Hematopoietic multipotent progenitor cell treated with erythropoietin and hydrocortisone succinate and interleukin-3 and kit ligand, for 17 days (in vitro differentiated cells): ENCODE data around the gene CCDC172.

Source experiments
- DNase-seq: peaks from one replicate; pipeline ENCODE4 v3.0.0-alpha.2; 2015; ENCODE audit warnings: low spot score

The CCDC172 gene, protein sequence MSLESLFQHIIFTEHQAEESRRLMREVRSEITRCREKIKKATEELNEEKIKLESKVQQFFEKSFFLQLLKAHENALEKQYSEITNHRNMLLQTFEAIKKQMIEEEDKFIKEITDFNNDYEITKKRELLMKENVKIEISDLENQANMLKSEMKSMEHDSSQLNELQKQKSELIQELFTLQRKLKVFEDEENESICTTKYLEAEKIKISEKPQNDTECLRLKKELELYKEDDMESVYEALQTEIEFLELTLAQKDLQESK

DNA sequence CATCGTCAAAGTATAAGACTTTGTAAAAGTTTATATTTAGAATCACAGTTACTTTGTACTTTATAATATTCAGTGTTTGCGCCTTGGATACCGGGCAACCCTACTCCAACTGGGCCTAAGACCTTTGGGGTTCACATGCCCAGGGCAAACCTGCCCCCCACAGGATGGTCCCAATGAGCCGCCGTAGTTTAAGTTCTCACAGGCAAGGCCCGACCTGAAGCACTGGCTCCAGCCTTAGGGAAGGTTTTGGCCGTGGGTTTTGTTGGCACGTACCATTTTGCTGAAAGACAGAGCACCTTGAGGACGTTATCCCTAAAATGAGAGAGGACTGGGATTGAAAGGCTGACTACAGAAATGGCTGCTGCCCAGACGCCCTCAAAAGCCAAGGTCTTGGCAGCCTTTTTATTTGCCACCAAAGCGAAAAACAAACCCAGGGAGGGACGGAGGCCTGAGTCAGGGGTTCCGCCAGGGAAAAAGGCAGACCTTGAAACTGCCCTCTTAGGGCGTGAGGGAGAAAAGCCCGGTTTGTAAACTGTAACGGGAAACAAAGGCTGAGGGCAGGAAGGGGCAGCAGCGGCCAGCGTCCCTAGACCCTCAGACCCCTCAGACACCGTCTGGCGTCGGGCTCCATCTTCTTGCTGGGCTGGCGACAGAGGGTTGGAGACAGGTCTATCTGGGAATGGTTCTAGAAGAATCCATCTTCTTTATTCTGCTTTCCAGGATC, at the start of gene CCDC172:
Gene CCDC172 (plus strand): TSS at position 222 of the 724 bp plus-strand sequence. CDS start 564 bp downstream, outside the sequence.
- no peak for DNase-seq

DNA sequence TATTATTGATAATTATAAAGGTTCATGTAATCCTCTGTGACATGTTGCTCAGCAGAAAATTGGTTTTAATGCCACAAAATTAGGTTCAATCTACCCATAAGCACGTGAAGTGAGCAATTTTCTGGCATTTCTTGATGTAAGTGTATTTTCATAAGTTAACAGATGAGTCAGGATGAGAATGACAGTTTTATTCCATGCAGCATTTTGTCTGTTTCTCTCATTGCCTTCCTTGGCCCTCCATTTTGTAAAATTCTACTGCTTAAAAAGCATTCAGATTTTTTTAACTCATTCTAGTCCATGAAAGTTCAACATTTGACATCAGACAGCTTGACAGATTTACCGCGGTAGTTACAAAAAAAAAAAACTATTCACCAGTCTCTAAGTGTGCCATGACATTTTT, 47.3 kb upstream of the CCDC172 start:
- no peak for DNase-seq

DNA sequence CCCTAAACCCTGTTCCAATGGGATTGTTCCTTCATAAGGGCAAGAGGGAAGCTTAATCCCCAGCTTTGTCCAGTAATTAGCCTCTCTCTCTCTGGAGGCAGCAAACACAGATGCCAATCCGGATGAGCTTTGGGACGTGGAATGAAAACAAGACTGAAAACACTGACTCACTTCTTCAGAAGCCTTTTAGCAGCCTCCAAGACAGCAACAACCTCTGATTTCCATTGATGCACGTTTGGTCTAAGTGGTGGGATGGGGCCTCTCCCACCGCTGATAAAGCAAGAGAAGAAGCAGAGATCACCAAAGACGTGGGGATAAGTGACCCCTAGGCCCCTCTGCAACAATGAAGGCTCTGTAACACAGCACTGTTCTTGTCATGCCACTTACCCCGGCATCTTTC, 45.4 kb upstream of the CCDC172 start:
- DNase-seq = no peak

DNA sequence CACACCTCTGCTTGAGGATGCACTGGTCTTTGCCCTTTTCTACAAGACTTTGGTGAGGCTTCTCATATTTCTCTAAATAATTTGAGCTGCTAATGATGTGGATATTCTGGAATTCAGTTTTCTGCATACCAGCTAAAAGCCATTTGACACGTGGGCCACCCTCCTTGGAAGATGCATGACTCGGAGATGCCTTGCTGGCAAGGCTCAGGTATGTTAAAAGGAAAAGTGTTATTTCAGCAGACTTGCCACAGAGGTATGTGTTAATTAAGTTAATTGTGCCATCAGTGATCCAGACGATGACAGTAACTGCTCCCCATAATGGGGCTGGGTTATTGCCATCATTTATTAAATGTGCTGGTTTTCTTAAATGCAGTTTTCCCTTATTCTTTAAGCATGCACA, 42.5 kb upstream of the CCDC172 start:
- DNase-seq = no peak

DNA sequence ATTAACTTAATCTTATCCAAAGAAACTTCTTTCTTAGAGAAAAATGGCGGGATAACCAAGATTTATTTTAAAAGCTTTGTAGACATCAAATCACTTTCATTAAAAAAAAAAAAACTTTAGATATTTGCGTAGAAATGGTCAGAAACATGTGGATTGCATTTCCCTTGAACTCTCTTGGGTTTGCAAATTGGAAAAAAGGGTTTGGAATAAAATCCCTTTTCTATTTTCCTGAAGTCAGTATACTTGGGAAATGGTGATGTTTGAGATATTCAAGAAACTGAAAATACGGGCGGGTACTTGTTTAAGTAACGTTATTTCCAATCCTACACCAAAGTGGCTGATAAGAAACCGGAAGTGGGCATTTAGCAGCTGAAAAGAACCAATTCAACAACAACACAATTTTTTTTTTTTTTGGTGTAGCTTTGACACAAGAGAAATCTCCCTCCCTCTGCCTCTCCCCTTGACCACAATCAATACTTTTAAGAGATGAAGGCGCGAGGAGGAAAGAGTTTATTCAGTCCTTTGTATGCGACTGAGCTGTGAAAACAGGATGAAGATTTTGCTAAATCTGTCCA, 37.5 kb upstream of the CCDC172 start:
- no peak for DNase-seq

DNA sequence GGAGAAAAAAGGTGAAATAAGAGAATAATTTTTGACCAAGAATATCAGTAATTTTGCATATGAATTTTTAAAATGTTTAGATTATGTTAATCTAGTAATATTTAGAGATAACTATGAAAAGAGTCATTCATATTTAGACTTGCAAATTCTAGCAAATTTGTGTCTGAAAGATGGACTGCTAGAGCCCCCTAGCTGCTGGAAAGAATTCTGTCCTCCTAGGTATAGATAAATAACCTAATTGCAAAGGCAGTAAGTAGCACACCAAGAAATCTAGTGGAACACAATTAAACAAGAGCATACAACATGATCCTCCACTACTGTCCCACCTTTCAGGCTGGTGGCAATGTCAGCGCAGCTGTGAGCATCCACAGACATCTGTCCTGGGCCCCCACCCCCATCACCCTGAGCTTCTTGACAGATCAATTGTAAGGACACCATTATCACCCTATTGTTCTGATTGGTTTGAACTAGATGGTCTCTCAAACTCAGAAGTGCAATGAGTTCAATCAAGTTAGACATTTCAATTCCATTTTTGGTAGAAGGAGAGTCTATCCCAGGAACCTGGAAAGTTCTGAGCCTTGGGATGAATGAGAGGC, 36.2 kb upstream of the CCDC172 start:
- DNase-seq = no peak

DNA sequence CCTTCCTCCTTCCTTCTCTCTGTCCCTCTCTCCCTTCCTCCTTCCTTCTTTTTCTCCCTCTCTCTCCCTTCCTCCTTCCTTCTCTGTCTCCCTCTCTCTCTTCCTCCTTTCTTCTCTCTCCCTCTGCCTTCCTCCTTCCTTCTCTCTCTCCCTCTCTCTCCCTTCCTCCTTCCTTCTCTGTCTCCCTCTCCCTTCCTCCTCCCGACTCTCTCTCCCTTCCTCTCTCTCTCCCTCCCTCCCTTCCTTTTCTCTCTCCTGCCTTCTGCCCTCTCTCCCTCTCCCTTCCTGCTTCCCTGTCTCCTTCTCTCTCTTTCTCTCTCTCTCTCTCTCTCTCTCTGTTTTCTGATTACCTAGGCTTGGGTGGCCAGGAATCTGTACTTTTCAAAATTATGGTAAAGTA, 34.6 kb upstream of the CCDC172 start:
- no peak for DNase-seq

DNA sequence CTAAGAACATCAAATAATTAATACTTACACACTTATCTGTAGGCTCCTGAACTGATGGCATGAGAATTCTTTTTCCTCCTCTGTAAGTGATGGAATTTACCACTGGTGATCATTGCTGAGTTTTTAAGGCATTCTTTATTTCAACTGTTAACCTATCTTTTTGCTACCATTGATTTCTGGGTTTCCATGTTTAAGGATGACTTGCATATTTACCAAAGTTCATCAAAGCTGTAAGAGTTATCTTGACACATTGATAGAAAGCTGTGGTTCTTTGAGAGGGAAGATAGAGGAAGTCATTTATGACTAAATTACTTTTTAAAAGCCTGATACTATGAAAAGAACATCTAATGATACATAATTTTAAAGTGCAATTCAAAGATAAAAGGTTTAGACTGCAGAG, 31.8 kb upstream of the CCDC172 start:
- DNase-seq = no peak

DNA sequence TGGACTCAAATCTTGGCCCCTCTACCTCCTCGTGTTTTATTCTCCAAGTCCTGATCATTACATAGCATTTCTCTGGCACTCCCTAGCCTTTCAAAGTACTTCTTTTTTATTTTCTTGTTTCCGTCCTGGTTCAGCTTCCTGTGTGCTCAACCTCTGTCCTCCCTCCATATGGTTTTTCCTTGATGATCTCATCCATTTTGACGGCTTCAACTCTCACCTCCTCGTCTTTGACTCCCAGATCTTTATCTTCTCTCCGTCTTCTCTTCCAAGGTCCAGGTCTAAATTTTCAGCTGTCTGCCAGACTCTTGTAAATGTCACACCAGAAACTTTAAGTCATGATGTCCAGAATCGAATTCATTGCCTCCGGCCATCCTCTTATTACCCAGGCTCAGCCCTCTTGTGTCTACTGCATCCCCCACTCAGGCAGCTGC, 27.9 kb upstream of the CCDC172 start:
- DNase-seq = no peak

DNA sequence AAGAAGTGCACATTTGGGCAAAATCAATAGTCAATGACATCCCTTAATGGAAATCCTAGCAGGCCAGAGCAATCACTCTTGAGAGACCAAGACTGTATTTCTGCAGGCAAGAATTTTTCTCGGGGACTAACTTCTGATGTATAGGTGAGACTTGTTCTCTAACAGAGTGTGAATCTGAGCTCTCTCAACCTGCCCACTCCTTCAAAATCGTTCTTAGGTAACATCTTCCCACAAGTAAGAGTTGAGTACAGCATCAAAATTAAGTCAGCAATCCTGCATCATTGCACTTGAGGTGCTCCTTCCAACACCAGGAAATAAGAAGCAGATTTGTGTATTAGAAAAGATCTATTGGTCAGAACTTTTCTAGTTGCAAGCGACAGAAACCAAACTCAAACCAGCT, 25.7 kb upstream of the CCDC172 start:
- DNase-seq = no peak

DNA sequence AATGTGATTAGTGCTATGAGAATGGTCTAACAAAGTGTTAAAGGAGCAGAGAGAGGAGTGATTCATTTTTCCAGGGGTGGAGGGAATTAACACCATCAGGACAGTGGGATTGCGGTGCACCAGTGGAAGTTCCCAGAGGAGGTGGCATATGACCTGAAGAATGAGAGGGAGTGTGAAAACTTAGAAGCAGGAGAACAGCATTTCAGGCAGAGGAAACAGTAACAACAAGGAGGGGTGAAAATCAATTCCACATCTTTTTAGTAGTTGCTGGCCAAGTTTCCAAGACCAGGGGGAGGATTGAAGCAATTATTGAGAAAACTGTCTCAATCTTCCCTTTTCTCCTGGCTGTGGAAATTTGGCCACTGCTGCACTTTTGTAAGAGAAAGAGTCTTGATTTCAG, 23.7 kb upstream of the CCDC172 start:
- no peak for DNase-seq

DNA sequence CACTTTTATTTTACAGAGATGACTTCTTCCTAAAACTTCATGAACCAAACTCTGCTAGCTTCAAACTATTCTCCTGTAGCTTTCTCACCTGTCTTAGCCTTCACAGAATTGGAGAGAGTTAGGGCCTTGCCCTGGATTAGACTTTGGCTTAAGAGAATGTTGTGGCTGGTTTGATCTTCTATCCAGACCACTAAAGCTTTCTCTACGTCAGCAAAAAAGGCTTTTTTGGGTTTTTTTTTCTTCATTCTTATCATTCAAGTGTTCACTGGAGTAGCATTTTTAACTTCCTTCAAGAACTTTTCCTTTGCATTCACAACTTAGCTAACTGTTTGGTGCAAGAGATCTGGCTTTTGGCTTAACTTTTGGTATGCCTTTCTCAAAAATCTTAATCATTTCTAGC, 19.3 kb upstream of the CCDC172 start:
- DNase-seq = no peak

DNA sequence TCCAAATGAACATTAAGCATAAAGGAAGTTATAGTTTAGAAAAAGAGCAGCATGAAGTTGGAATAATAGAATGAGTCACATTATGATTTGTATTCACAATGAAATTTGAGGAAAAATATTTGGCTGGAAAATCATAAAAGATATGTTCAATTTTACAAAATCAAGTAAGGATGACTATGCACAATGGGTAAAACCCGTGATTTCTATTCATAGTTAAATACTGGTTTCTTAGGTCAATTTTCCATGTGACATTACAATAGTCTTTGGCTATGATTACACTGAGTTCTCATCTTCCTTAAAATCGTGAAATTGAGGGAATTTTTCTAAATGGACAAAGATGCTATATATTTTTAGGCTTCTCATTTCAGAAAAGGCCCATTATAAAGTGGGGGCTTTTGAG, 17.4 kb upstream of the CCDC172 start:
- no peak for DNase-seq

DNA sequence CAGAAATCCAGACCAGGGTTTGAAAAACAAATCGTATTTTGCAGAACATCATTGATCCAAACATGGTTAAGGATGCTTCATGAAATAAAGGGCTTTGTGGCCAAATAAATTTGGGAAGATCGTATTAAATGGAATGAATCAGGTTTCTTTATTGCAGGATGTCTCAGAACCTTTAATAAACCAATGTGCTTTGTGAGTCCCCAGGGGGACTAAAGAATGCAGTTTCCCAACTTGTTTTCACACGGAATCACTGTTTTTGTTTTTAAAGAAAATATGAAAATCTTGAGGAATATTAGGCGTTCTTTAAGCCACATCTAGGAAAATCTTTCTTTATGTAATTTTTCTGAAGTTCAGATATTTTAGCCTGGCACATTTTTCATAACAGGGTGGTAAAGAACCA, 16.8 kb upstream of the CCDC172 start:
- no peak for DNase-seq

DNA sequence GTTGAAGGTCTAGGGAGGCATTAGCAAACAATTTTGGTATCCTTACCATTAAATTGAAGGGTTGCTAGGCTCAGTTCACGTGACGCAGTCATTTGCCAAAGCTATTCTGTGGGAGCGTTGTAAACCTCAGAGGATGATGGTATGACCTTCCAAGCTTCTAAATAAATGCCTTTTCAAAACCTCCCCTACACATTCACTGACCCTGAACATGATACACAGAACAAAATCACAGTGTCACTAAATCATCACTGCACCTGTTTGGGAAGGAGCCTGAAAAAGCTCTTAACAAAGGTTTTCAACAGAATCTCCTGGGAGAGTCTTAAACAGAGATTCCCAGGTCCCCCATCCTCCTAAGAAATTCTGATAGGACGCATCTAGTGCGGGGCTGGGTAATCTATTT, 13.2 kb upstream of the CCDC172 start:
- DNase-seq = no peak

DNA sequence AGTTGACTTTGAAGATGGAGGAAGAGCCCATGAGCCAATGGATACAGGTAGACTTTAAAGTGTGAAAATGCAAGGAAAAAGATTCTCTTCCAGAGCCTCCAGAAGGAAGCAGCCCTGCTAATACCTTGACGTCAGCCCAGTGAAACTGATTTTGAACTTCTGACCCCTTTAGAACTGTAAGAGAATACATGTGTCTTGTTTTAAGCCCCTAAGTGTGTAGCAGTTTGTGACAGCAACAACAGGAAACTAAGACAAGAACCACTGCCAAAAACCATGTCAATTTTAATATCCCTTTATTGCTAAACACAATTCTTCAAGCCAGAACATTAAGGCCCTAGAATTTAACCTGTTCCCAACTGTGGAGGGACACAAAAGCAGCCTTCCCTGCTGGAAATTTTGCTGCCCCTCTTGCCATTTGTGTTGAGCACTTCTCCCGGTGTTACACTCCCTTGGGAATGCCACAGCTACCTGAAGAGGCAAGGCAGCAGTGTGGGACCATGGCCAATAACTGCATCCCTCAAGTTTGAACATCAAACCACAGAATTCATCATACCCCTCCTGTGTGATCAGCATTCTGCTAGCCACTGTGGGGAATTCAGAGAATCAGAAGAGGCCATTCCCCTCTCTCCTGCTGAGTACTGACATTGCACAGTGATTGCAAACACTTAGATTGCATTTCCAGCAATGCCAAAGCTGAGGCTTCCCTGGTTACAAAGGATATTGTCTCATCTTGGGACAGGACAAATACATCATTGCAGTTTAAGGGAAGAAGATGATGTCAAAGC, 12.3 kb upstream of the CCDC172 start:
- DNase-seq = no peak

DNA sequence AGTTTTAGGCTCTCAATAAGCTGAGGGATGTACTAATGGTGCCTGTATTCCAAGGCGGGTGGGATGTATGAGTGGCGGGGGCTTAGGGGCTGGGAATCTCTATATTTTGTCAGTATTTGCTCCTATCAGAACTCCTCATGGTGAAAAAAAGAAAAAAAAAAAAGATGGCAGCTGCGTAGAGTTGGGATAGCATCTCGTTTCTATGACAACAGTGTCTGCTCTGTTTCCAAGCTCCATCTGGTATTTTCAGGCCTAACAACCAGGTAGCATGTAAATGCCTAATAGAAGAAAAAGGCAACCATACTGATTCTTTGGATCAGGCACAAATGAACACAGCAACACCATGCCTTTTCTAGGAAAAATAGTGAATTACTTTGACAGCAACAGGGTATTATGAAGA, 11.7 kb upstream of the CCDC172 start:
- DNase-seq = no peak

DNA sequence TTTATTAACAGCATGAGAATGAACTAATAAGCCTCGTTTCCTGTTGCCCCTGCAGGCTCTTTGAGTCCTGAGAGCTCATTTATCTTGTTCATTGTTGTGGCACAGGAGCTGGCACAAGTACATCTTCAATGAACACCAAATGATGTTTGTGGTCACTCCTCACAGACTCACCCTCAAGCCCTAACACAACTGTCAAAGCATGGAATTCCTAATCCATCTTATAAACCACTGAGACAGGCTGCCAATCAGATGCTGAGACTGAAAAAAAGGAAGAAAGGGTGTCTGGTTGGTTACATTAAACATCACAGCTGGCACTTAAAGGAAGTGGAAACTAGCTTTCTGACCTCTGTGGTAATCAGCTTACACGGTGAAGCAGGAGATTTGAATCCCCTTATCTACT, 7.7 kb upstream of the CCDC172 start:
- no peak for DNase-seq

DNA sequence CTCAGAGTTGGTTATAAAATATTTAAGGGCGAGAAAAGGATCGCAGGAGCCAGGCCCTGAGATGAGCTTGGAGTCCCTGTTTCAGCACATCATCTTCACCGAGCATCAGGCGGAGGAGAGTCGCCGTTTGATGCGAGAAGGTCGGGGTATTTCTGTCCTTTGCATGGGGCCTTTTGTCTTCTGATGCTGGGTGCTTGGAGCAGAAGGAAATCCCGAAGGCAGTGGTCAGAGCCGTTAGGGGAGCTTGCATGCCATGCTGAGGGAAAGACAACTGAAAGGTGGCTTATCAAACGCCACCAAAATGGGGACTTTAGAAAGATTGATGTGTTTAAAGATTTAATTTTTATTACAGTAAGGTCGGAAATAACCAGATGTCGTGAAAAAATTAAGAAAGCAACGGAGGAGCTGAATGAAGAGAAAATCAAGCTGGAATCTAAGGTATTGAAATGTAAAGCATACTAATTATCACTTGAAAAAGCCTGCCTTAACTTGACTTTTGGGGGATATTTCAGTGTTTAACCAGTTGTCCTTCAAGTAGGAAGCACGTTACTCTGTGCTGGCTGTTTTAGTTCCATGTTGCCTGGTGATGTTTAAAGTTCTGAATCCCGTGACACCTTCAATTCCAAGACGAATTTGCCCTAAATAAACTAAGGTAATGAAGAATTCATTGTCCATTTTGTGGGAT, 845 bp downstream of the CCDC172 start:
- DNase-seq = no peak

DNA sequence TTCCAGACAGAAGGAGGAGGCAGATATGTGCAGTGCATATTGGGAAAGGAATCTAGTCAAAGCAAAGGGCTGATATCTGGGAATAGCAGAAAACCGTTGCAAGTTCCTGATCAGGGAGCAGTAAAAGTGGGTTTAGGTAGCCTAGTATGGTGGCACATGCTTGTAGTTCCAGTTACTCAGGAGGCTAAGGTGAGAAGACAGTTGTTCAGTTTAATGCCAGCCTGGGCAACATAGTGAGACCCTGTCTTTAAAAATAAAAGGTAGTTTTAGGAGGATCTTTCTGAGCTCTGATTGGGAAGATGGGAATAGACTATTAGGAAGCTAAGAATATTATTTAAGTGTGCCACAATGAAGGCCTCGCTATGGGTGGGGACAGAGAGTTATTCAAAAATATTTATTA, 1.7 kb downstream of the CCDC172 start:
- no peak for DNase-seq

DNA sequence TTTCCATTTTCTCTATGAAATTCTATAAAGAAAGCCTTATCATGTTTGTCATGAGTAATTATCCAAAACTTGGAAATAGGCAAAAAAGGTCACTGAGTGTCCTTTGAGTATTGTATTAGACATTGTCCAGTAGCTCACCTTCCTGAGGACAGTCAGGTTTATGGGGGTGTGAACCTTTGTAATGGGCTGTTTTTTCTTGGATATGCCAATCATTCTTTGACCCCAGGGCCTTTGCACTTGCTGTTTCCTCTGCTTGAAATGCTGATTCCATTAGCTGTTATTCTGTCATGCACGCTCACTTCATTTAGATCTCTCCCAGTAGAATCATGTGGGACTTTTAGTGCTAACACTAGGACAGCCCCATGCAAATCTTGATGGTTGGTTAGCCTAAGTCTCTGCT, 4.9 kb downstream of the CCDC172 start:
- DNase-seq = no peak

DNA sequence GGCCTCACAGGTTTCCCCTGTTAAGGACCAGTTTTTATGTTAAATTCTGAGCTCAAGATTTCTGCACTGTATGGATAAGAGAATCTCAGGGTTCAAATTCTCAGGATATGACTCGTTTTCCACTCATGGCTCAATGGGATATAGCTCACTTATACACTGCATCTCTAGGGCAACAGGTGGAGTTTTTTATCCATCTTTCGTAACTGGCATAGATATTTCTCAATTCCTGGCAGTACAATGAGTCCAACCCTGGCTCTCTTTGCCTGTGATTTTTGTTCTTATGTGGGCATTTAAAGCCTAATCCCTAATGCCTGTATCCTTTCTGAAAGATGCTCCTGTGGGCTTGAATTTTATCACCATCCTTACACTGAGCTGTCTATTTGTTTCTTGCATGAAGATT, 7.6 kb downstream of the CCDC172 start:
- DNase-seq = no peak
